D721Med (cell line): ENCODE data around the gene TIMM8A.

Experiments used
- DNase-seq: peaks from one replicate; pipeline ENCODE4 v3.0.0; 2011; ENCODE audit warnings: low spot score; ENCODE audit not compliant: insufficient read length
- FAIRE-seq: peaks from 2 replicates; lab custom pipeline; 2011; peaks lifted over from hg19 to GRCh38; lab: Jason Lieb, UNC
- TF ChIP-seq, protein P1 (sequence below): IDR thresholded peaks from 2 replicates; pipeline ENCODE4 v1.5.1; 2012; ENCODE audit warnings: mild to moderate bottlenecking, control low read depth; ENCODE audit not compliant: insufficient read depth; ENCODE audit errors: missing control alignments

TIMM8A gene

GRCh38 chrX:101377547-101377946 lies 29.0 kb upstream of the TIMM8A start:
- DNase-seq (no peak), FAIRE-seq (no peak)
- TF ChIP-seq, protein P1, sequence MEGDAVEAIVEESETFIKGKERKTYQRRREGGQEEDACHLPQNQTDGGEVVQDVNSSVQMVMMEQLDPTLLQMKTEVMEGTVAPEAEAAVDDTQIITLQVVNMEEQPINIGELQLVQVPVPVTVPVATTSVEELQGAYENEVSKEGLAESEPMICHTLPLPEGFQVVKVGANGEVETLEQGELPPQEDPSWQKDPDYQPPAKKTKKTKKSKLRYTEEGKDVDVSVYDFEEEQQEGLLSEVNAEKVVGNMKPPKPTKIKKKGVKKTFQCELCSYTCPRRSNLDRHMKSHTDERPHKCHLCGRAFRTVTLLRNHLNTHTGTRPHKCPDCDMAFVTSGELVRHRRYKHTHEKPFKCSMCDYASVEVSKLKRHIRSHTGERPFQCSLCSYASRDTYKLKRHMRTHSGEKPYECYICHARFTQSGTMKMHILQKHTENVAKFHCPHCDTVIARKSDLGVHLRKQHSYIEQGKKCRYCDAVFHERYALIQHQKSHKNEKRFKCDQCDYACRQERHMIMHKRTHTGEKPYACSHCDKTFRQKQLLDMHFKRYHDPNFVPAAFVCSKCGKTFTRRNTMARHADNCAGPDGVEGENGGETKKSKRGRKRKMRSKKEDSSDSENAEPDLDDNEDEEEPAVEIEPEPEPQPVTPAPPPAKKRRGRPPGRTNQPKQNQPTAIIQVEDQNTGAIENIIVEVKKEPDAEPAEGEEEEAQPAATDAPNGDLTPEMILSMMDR, result no peak

DNA sequence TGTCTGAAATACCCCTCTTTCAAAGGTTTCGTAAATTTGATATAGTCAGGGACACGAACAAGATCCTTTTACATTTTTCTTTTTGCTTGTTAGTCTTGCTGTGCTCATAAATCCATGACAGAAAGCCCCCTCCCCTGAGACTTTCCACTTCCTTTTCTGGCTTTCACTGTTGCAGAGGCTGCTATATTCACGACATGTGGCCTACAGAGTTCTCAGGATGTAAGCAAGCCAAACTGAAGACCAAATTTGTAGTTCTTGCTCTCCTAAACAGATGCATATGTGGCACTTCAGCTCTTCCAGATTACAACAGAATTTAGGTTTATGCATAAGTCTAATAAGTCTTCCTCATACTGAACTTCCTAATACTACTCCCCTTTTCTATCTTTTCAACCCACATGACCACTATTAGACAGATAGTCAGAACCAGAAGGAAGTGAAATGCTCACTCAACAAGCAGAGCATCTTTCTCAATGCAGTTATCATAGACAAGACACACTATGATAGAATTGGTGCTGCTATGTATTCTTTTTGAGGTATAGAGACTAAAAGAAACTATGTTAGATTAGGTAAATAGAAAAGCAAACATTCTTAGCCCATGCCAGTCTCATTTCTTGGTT lies 22.5 kb upstream of the TIMM8A start:
- TF ChIP-seq, protein P1, result no peak
- no peak for FAIRE-seq

GRCh38 chrX:101369687-101370086 lies 21.1 kb upstream of the TIMM8A start:
- DNase-seq (no peak), FAIRE-seq (no peak)
- TF ChIP-seq, protein P1, result no peak

More for the DNA sequence above, 22.5 kb upstream of the TIMM8A start:
- no peak for DNase-seq

GRCh38 chrX:101368800-101369199 lies 20.3 kb upstream of the TIMM8A start:
- FAIRE-seq (peak; percentile 46), DNase-seq (no peak)
- TF ChIP-seq, protein P1, result no peak

DNA sequence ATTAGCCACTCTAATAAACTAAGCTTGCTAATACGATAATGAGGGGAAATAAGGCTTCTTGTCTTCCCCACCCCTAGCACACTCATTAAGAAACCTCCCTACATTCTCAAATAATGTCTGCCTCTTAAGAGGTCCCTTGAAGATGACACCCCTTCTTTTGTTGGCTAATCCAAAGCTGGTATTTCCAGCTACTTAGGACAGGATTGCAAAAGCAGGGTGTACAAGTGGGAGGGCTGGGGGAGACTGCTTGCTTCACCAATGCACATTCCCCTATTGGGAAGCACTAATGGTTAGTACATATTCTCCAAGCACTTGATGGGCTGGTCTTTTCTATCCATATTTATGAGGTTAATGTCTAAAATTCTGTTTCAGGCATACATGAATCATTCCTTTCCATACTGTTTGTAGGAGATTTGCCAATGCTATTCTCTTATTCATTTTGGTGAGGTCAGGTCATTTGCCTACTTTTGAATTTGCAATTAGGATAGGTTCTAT lies 16.8 kb upstream of the TIMM8A start:
- FAIRE-seq (no peak), DNase-seq (no peak)
- TF ChIP-seq, protein P1, result no peak

DNA sequence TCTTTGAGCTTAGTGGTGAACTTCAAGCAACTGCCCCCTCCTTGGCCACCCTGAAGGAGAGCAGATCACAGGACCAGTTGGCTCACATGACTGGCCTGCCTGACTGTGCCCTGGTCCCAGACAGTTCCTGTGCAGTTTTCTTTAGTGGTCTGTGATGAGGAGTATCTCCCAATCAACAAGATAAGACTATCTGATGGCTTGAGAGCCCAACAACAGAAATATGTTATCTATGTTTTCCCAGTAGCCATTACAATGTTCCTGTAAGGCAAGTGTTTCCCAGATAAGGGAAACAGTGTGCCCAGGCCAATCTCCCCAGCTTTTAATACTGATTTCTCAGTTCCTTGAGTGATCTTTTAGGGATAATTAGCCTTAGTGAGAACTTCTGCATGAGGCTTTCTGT lies 14.2 kb upstream of the TIMM8A start:
- DNase-seq, result no peak
- no peak for FAIRE-seq
- TF ChIP-seq, protein P1, result no peak

GRCh38 chrX:101362116-101362515 lies 13.6 kb upstream of the TIMM8A start:
- TF ChIP-seq, protein P1, result no peak
- FAIRE-seq, result no peak
- DNase-seq, result no peak
